Measurements from ENCODE around the gene RLN1.
"Not testable (repeated sequence)": the region's sequence is repeated elsewhere in the genome, so short reads cannot be mapped to it uniquely, and the experiment has no call there.

The RLN1 gene

GRCh38 chr9:5354184-5354583 is 14.5 kb upstream of the RLN1 start:
- ATAC-seq (no peak), DNase-seq (ENCODE audit: low spot score in 2 of 2) (no peak)
- Mint-ChIP-seq H3K4me3 (no peak overlapping the region), H3K4me1 (peaks cover 38% of the 10 kb centered on the region), H3K9me3 (peaks cover 5% of the 10 kb centered on the region), H3K27ac (no peak overlapping the region), H3K36me3 (no peaks in the 10 kb centered on the region)

GRCh38 chr9:5352637-5353248 is 13.1 kb upstream of the RLN1 start:
- Mint-ChIP-seq H3K9me3 (peaks cover 7% of the 10 kb centered on the region), H3K4me1 (peaks cover 38% of the 10 kb centered on the region), H3K36me3 (no peaks in the 10 kb centered on the region), H3K27ac (peak overlapping the region; percentile 16), H3K4me3 (no peak overlapping the region)
- ATAC-seq (peak; percentile 74), DNase-seq (ENCODE audit: low spot score in 2 of 2) (no peak)

GRCh38 chr9:5336688-5337087 is 3.0 kb downstream of the RLN1 start:
- peak overlapping the region; percentile 27 for H3K4me3 Mint-ChIP-seq
- H3K9me3 Mint-ChIP-seq: no peaks in the 10 kb centered on the region
- no peak for ATAC-seq
- DNase-seq (ENCODE audit: low spot score in 2 of 2): no peak
- H3K4me1 Mint-ChIP-seq: peaks cover 30% of the 10 kb centered on the region
- H3K27ac Mint-ChIP-seq: peak overlapping the region; percentile 40
- H3K36me3 Mint-ChIP-seq: no peaks in the 10 kb centered on the region

- not testable (repeated sequence) for H3K9me3 Mint-ChIP-seq; ATAC-seq; H3K36me3 Mint-ChIP-seq; DNase-seq (ENCODE audit: low spot score in 2 of 2); H3K27ac Mint-ChIP-seq; H3K4me3 Mint-ChIP-seq
- H3K4me1 Mint-ChIP-seq: peaks cover 43% of the 10 kb centered on the region
These were observed 8.4 kb downstream of the RLN1 start for GRCh38 chr9:5331276-5331675.

- ATAC-seq (peak; percentile 94), DNase-seq (ENCODE audit: low spot score in 2 of 2) (peak; percentile 45 to 65)
- Mint-ChIP-seq H3K27ac (peak overlapping the region; percentile 90), H3K4me1 (peaks cover 25% of the 10 kb centered on the region), H3K36me3 (peaks cover 10% of the 10 kb centered on the region), H3K4me3 (peak overlapping the region; percentile 68), H3K9me3 (no peaks in the 10 kb centered on the region)
These were observed 12.7 kb downstream of the RLN1 start for GRCh38 chr9:5326893-5327548.

GRCh38 chr9:5326187-5326586 is 13.5 kb downstream of the RLN1 start:
- no peaks in the 10 kb centered on the region for H3K9me3 Mint-ChIP-seq
- H3K4me1 Mint-ChIP-seq: peaks cover 25% of the 10 kb centered on the region
- peak overlapping the region; percentile 68 for H3K4me3 Mint-ChIP-seq
- H3K36me3 Mint-ChIP-seq: peaks cover 10% of the 10 kb centered on the region
- DNase-seq (ENCODE audit: low spot score in 2 of 2) (no peak), ATAC-seq (no peak)
- peak overlapping the region; percentile 90 for H3K27ac Mint-ChIP-seq

- H3K4me3 Mint-ChIP-seq; H3K4me1 Mint-ChIP-seq; DNase-seq (ENCODE audit: low spot score in 2 of 2); ATAC-seq; H3K27ac Mint-ChIP-seq; H3K36me3 Mint-ChIP-seq; H3K9me3 Mint-ChIP-seq: not testable (repeated sequence)
These were observed 18.1 kb downstream of the RLN1 start for GRCh38 chr9:5321601-5322000.

- H3K4me1 Mint-ChIP-seq: peaks cover under 1% of the 10 kb centered on the region
- peaks cover 5% of the 10 kb centered on the region for H3K36me3 Mint-ChIP-seq
- DNase-seq (ENCODE audit: low spot score in 2 of 2) (no peak), ATAC-seq (no peak)
- H3K27ac Mint-ChIP-seq: no peak overlapping the region
- no peak overlapping the region for H3K4me3 Mint-ChIP-seq
- H3K9me3 Mint-ChIP-seq: peaks cover 4% of the 10 kb centered on the region
These were observed 18.6 kb downstream of the RLN1 start for GRCh38 chr9:5321058-5321457.

- ATAC-seq; DNase-seq (ENCODE audit: low spot score in 2 of 2); H3K36me3 Mint-ChIP-seq; H3K4me3 Mint-ChIP-seq; H3K4me1 Mint-ChIP-seq: not testable (repeated sequence)
- Mint-ChIP-seq H3K9me3 (peaks cover 11% of the 10 kb centered on the region), H3K27ac (peak overlapping the region; percentile 35)
These were observed 23.3 kb downstream of the RLN1 start for GRCh38 chr9:5316406-5316805.

GRCh38 chr9:5315187-5315923 is 24.3 kb downstream of the RLN1 start:
- Mint-ChIP-seq H3K36me3 (no peaks in the 10 kb centered on the region), H3K9me3 (peaks cover 11% of the 10 kb centered on the region), H3K27ac (no peak overlapping the region), H3K4me1 (no peaks in the 10 kb centered on the region), H3K4me3 (no peak overlapping the region)
- ATAC-seq: no peak
- no peak for DNase-seq (ENCODE audit: low spot score in 2 of 2)

- no peak for ATAC-seq
- peaks cover 7% of the 10 kb centered on the region for H3K9me3 Mint-ChIP-seq
- DNase-seq (ENCODE audit: low spot score in 2 of 2): no peak
These were observed 28.8 kb downstream of the RLN1 start for GRCh38 chr9:5310851-5311250.

GRCh38 chr9:5305741-5306140 is 33.9 kb downstream of the RLN1 start:
- ATAC-seq (no peak), DNase-seq (ENCODE audit: low spot score in 2 of 2) (no peak)
- H3K4me3 Mint-ChIP-seq: no peak overlapping the region
- H3K36me3 Mint-ChIP-seq: no peaks in the 10 kb centered on the region
- peaks cover 25% of the 10 kb centered on the region for H3K4me1 Mint-ChIP-seq
- H3K9me3 Mint-ChIP-seq: no peaks in the 10 kb centered on the region
- H3K27ac Mint-ChIP-seq: no peak overlapping the region

More at GRCh38 chr9:5310851-5311250, 28.8 kb downstream of the RLN1 start:
- Mint-ChIP-seq H3K36me3 (no peaks in the 10 kb centered on the region), H3K4me1 (peaks cover 9% of the 10 kb centered on the region), H3K4me3 (no peak overlapping the region), H3K27ac (no peak overlapping the region)

- DNase-seq (ENCODE audit: low spot score in 2 of 2) (peak in 1 of 2 donors; percentile 62), ATAC-seq (peak; percentile 99)
- not testable (repeated sequence) for H3K9me3 Mint-ChIP-seq, H3K27ac Mint-ChIP-seq, H3K36me3 Mint-ChIP-seq
- Mint-ChIP-seq H3K4me3 (peak within 1 kb of the TSS; percentile 17), H3K4me1 (peaks cover 25% of the 10 kb centered on the region)
These were observed 35.6 kb downstream of the RLN1 start, which contains the start of gene RLN2 for GRCh38 chr9:5303840-5304795. RLN2 (minus strand) TSS chr9:5304716; CDS start chr9:5304580, 136 bp downstream.

GRCh38 chr9:5301544-5301943 is 38.1 kb downstream of the RLN1 start:
- no peaks in the 10 kb centered on the region for H3K9me3 Mint-ChIP-seq

GRCh38 chr9:5292141-5292540 is 47.5 kb downstream of the RLN1 start:
- H3K4me3 Mint-ChIP-seq: no peak overlapping the region
- H3K36me3 Mint-ChIP-seq: no peaks in the 10 kb centered on the region

More at GRCh38 chr9:5301544-5301943, 38.1 kb downstream of the RLN1 start:
- H3K4me3 Mint-ChIP-seq: peak overlapping the region; percentile 9
- no peaks in the 10 kb centered on the region for H3K36me3 Mint-ChIP-seq
- ATAC-seq (no peak), DNase-seq (ENCODE audit: low spot score in 2 of 2) (no peak)
- H3K4me1 Mint-ChIP-seq: peaks cover 16% of the 10 kb centered on the region
- H3K27ac Mint-ChIP-seq: no peak overlapping the region

More at GRCh38 chr9:5292141-5292540, 47.5 kb downstream of the RLN1 start:
- H3K4me1 Mint-ChIP-seq: no peaks in the 10 kb centered on the region
- no peak for ATAC-seq
- DNase-seq (ENCODE audit: low spot score in 2 of 2): no peak
- H3K9me3 Mint-ChIP-seq: peaks cover 19% of the 10 kb centered on the region
- H3K27ac Mint-ChIP-seq: no peak overlapping the region

Data from stimulated activated effector memory CD8-positive, alpha-beta T cell treated with anti-CD3 and anti-CD28 coated beads, Interleukin-12 subunit alpha, Interleukin-12 subunit beta, amount 100 ng/mL, for 72 hours (primary cell).